Liver (tissue), 9 donors: ENCODE results near the gene RPS6KA2. TPM values are rescaled to one million over a fixed set of nuclear protein-coding genes. Genes with fewer than 3 reads are reported as not detected.

ENCODE experiments used
- DNase-seq: peaks from one replicate; pipeline ENCODE4 v3.0.0-alpha.2; 2017; ENCODE audit warnings: low spot score
- H3K27ac ChIP-seq, 2 donors: one replicate each; pipeline ENCODE4 v1.7.0; 2013; ENCODE audit warnings: inconsistent platforms in 2 of 2, low read length in 2 of 2, control low read depth in 1 of 2, low read depth in 1 of 2, mild to moderate bottlenecking in 1 of 2
- H3K27me3 ChIP-seq, 4 donors: one replicate each; pipeline versions ENCODE4 v1.6.1 to v1.7.0; 2013; ENCODE audit warnings: low read length in 3 of 4, inconsistent platforms in 1 of 4, mild to moderate bottlenecking in 1 of 4, moderate library complexity in 1 of 4; ENCODE audit not compliant: control insufficient read depth in 4 of 4, insufficient read depth in 4 of 4
- H3K36me3 ChIP-seq, 4 donors: one replicate each; pipeline versions ENCODE4 v1.6.1 to v1.7.0; 2013; ENCODE audit warnings: low read length in 3 of 4, mild to moderate bottlenecking in 3 of 4, low read depth in 1 of 4, moderate library complexity in 1 of 4; ENCODE audit not compliant: control insufficient read depth in 4 of 4, insufficient read depth in 3 of 4
- H3K4me1 ChIP-seq, 4 donors: one replicate each; pipeline versions ENCODE4 v1.6.1 to v1.7.0; 2013; ENCODE audit warnings: low read length in 3 of 4, mild to moderate bottlenecking in 3 of 4, moderate library complexity in 1 of 4; ENCODE audit not compliant: control insufficient read depth in 4 of 4, insufficient read depth in 4 of 4
- H3K4me3 ChIP-seq, 3 donors: one replicate each; pipeline versions ENCODE4 v1.6.1 to v1.7.0; 2013; ENCODE audit warnings: low read length in 3 of 3, control low read depth in 1 of 3, low read depth in 1 of 3, mild to moderate bottlenecking in 1 of 3
- H3K9ac ChIP-seq, 2 donors: one replicate each; pipeline ENCODE4 v1.7.0; 2013; ENCODE audit warnings: low read length in 2 of 2, mild to moderate bottlenecking in 2 of 2, moderate library complexity in 2 of 2, control low read depth in 1 of 2, low read depth in 1 of 2
- H3K9me3 ChIP-seq, 4 donors: one replicate each; pipeline versions ENCODE4 v1.6.1 to v1.7.0; 2013; ENCODE audit warnings: low read length in 3 of 4; ENCODE audit not compliant: control insufficient read depth in 4 of 4
- ATF3 ChIP-seq: IDR thresholded peaks from 2 replicates; pipeline ENCODE4 v1.6.1; 2016; ENCODE audit warnings: antibody characterized with exemption
- CTCF ChIP-seq: fragments of 150-350 bp; IDR thresholded peaks from 2 replicates; pipeline ENCODE4 v1.5.1; 2017; ENCODE audit warnings: improper control_type of control experiment, low read depth, low read length; ENCODE audit not compliant: missing input control
- EGR1 ChIP-seq, 2 donors: IDR thresholded peaks; 2 replicates each; pipeline ENCODE4 v1.6.1; 2016 to 2018; ENCODE audit warnings: antibody characterized with exemption in 2 of 2, low read depth in 2 of 2
- FOXA1 ChIP-seq: IDR thresholded peaks from 2 replicates; pipeline ENCODE4 v1.6.1; 2016; ENCODE audit warnings: antibody characterized with exemption
- FOXA2 ChIP-seq: IDR thresholded peaks from 2 replicates; pipeline ENCODE4 v1.6.1; 2016; ENCODE audit warnings: antibody characterized with exemption
- GABPA ChIP-seq, 2 donors: IDR thresholded peaks in 1 of 2; conservative IDR thresholded peaks in 1 of 2; 2 replicates each; pipeline ENCODE4 v1.6.1; 2016; ENCODE audit warnings: antibody characterized with exemption in 2 of 2, mild to moderate bottlenecking in 1 of 2, moderate library complexity in 1 of 2
- HNF4A ChIP-seq, 2 donors: conservative IDR thresholded peaks; 2 replicates each; pipeline ENCODE4 v1.6.1; 2016; ENCODE audit warnings: antibody characterized with exemption in 2 of 2, mild to moderate bottlenecking in 2 of 2
- HNF4G ChIP-seq: IDR thresholded peaks from 2 replicates; pipeline ENCODE4 v1.6.1; 2016; ENCODE audit warnings: antibody characterized with exemption
- JUND ChIP-seq, 2 donors: IDR thresholded peaks; 2 replicates each; pipeline ENCODE4 v1.6.1; 2016; ENCODE audit warnings: antibody characterized with exemption in 2 of 2
- MAX ChIP-seq: IDR thresholded peaks from 2 replicates; pipeline ENCODE4 v1.6.1; 2016; ENCODE audit warnings: antibody characterized with exemption
- NR2F2 ChIP-seq: IDR thresholded peaks from 2 replicates; pipeline ENCODE4 v1.6.1; 2016; ENCODE audit warnings: antibody characterized with exemption
- RAD21 ChIP-seq, 2 donors: IDR thresholded peaks; 2 replicates each; pipeline ENCODE4 v1.6.1; 2016; ENCODE audit warnings: antibody characterized with exemption in 2 of 2, mild to moderate bottlenecking in 2 of 2
- RXRA ChIP-seq, 2 donors: IDR thresholded peaks; 2 replicates each; pipeline ENCODE4 v1.6.1; 2017 to 2018; ENCODE audit warnings: antibody characterized with exemption in 2 of 2, mild to moderate bottlenecking in 1 of 2
- TAF1 ChIP-seq: conservative IDR thresholded peaks from 2 replicates; pipeline ENCODE4 v1.6.1; 2016; ENCODE audit warnings: antibody characterized with exemption, mild to moderate bottlenecking
- ZBTB33 ChIP-seq: IDR thresholded peaks from 2 replicates; pipeline ENCODE4 v1.6.1; 2016; ENCODE audit warnings: antibody characterized with exemption
- WGBS: extraction: QIAGEN DNeasy Blood & Tissue Kit; methylation state at CpG from one replicate; pipeline ENCODE4 v1.1.7; 2013; 5-methylcytosine and 5-hydroxymethylcytosine counted together
- polyA plus RNA-seq, 2 donors: library from polyadenylated mRNA; stranded (reverse) in 1 of 2; unstranded in 1 of 2; fragments of 200-250 nt in 1 of 2; fragments of >200 nt in 1 of 2; fragmentation: Nextera tagmentation in 1 of 2; extraction: Ambion mirVana in 1 of 2; gene quantifications; one replicate each; pipeline versions ENCODE4 v1.2.1 to v1.2.3, GENCODE V29; 2013 to 2015
- total RNA-seq, 2 donors: library from RNA; depleted of rRNA; stranded (reverse); fragments of >200 nt; gene quantifications; one replicate each; pipeline ENCODE4 v1.2.3, GENCODE V29; 2014
- donor health status: healthy.
- donor health status: healthy.
- donor health status: healthy.
- donor health status: healthy.
- donor health status: healthy.

Gene RPS6KA2
- total and polyA plus RNA-seq, 4 donors = 2.5 to 9.0 (median 5.0) TPM

GRCh38 chr6:166474721-166475565, 152.1 kb downstream of the RPS6KA2 start:
- Histone ChIP-seq H3K9me3 (no peaks in the 10 kb centered on the region), H3K36me3 (peaks cover 0 to 4% (median 1%) of the 10 kb centered on the region in 4 donors), H3K27ac (no peak overlapping the region), H3K4me1 (no peaks in the 10 kb centered on the region), H3K27me3 (no peaks in the 10 kb centered on the region), H3K9ac (no peak overlapping the region), H3K4me3 (no peak overlapping the region)
- WGBS = 93% methylated on average over 26 of the region's 26 CpGs
- no peak for DNase-seq
- TF ChIP-seq FOXA2 = no peak
- TF ChIP-seq GABPA (IDR thresholded peaks at IDR 0.05 in 1 of 2, conservative IDR thresholded peaks at IDR 0.05 in 1 of 2) = no peak
- TF ChIP-seq ATF3 = no peak
- TF ChIP-seq CTCF = no peak
- TF ChIP-seq HNF4A (conservative IDR thresholded peaks at IDR 0.05) = no peak
- no peak for TF ChIP-seq RAD21 (IDR thresholded peaks at IDR 0.05)

GRCh38 chr6:166473886-166474571, 153.0 kb downstream of the RPS6KA2 start:
- Histone ChIP-seq H3K27me3 (no peaks in the 10 kb centered on the region), H3K4me3 (no peak overlapping the region), H3K27ac (no peak overlapping the region), H3K9me3 (no peaks in the 10 kb centered on the region), H3K4me1 (no peaks in the 10 kb centered on the region), H3K36me3 (peaks cover 0 to 4% (median 0%) of the 10 kb centered on the region in 4 donors), H3K9ac (no peak overlapping the region)
- TF ChIP-seq HNF4G (no peak), HNF4A (conservative IDR thresholded peaks at IDR 0.05) (no peak), CTCF (no peak), FOXA1 (no peak), NR2F2 (no peak), RXRA (IDR thresholded peaks at IDR 0.05) (no peak)
- DNase-seq = no peak
- WGBS = 90% methylated on average over 12 of the region's 12 CpGs

GRCh38 chr6:166472636-166473035, 154.4 kb downstream of the RPS6KA2 start:
- DNase-seq = no peak
- Histone ChIP-seq H3K4me1 (no peaks in the 10 kb centered on the region), H3K9ac (no peak overlapping the region), H3K27ac (no peak overlapping the region), H3K36me3 (peaks cover 0 to 9% (median 0%) of the 10 kb centered on the region in 4 donors), H3K9me3 (no peaks in the 10 kb centered on the region), H3K27me3 (no peaks in the 10 kb centered on the region), H3K4me3 (no peak overlapping the region)
- 93% methylated on average over 12 of the region's 12 CpGs for WGBS
- TF ChIP-seq FOXA1 (no peak), NR2F2 (no peak), CTCF (no peak), FOXA2 (no peak), ATF3 (no peak), JUND (IDR thresholded peaks at IDR 0.05) (no peak), EGR1 (IDR thresholded peaks at IDR 0.05; ENCODE audit: low read depth in 2 of 2) (no peak), RXRA (IDR thresholded peaks at IDR 0.05) (no peak), RAD21 (IDR thresholded peaks at IDR 0.05) (no peak), MAX (no peak), GABPA (IDR thresholded peaks at IDR 0.05 in 1 of 2, conservative IDR thresholded peaks at IDR 0.05 in 1 of 2) (no peak), TAF1 (no peak), ZBTB33 (no peak)
